ENCODE measurements around the gene ECHS1.

Gene ECHS1

GRCh38 chr10:133403784-133404183 lies 30.6 kb upstream of the ECHS1 start:
- no peak for DNase-seq (ENCODE audit: extremely low read depth, low read depth)
- TF ChIP-seq, protein P1, sequence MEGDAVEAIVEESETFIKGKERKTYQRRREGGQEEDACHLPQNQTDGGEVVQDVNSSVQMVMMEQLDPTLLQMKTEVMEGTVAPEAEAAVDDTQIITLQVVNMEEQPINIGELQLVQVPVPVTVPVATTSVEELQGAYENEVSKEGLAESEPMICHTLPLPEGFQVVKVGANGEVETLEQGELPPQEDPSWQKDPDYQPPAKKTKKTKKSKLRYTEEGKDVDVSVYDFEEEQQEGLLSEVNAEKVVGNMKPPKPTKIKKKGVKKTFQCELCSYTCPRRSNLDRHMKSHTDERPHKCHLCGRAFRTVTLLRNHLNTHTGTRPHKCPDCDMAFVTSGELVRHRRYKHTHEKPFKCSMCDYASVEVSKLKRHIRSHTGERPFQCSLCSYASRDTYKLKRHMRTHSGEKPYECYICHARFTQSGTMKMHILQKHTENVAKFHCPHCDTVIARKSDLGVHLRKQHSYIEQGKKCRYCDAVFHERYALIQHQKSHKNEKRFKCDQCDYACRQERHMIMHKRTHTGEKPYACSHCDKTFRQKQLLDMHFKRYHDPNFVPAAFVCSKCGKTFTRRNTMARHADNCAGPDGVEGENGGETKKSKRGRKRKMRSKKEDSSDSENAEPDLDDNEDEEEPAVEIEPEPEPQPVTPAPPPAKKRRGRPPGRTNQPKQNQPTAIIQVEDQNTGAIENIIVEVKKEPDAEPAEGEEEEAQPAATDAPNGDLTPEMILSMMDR (IDR thresholded peaks at IDR 0.05; ENCODE audit: low read depth, low read length): no peak

DNA sequence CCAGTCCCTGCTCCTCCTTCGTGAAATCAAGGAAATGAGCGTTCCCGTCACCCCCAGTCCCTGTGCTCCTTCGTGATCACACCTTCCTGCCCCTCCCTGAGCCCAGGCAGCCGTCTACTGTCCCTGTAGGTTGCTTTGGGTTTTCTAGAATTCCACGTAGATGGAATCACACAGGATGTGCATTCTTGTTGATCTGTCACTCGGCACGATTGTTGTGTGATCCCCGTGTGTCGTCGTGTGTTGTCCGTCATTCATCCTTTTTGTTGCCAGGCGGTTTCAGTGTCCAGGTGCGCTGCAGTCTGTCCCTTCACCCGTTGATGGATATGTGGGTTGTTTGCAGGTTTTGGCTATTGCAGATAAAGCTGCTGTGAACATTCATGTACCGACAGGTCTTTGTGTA lies 30.2 kb upstream of the ECHS1 start:
- DNase-seq (ENCODE audit: extremely low read depth, low read depth): no peak
- TF ChIP-seq, protein P1 (IDR thresholded peaks at IDR 0.05; ENCODE audit: low read depth, low read length): no peak

- DNase-seq (ENCODE audit: extremely low read depth, low read depth): no peak
- TF ChIP-seq, protein P1 (IDR thresholded peaks at IDR 0.05; ENCODE audit: low read depth, low read length): no peak
These were observed 29.0 kb upstream of the ECHS1 start for GRCh38 chr10:133401981-133402725.

- DNase-seq (ENCODE audit: extremely low read depth, low read depth): no peak
- TF ChIP-seq, protein P1 (IDR thresholded peaks at IDR 0.05; ENCODE audit: low read depth, low read length): no peak
These were observed 28.3 kb upstream of the ECHS1 start for GRCh38 chr10:133401500-133401899.

- TF ChIP-seq, protein P1 (IDR thresholded peaks at IDR 0.05; ENCODE audit: low read depth, low read length): no peak
- DNase-seq (ENCODE audit: extremely low read depth, low read depth): no peak
These were observed 27.7 kb upstream of the ECHS1 start for GRCh38 chr10:133400624-133401424.

GRCh38 chr10:133399123-133399601 lies 26.0 kb upstream of the ECHS1 start:
- DNase-seq (ENCODE audit: extremely low read depth, low read depth): no peak
- TF ChIP-seq, protein P1 (IDR thresholded peaks at IDR 0.05; ENCODE audit: low read depth, low read length): no peak

DNA sequence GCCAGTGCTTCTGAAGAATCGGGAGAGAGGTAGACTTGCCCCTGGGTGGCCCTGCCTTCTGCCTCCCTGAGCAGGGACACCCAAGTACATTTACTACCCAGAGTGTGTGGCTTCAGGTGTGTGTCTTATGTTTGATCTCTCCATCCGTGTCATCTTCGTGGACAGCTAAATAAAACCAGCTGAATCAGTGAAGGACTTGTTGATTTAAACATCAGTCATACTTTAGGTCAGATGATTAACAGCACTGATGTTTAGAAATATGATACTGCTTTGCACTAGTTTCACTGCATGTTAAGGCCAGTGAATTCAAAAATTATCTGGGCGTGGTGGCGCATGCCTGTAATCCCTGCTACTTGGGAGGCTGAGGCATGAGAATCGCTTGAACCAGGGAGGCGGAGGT lies 24.8 kb upstream of the ECHS1 start:
- TF ChIP-seq, protein P1 (IDR thresholded peaks at IDR 0.05; ENCODE audit: low read depth, low read length): no peak
- DNase-seq (ENCODE audit: extremely low read depth, low read depth): no peak

Measured in AG09319 (cell line).